ENCODE measurements around the gene B3GNT4.

- TF ChIP-seq CTCF (IDR thresholded peaks at IDR 0.05; ENCODE audit: control extremely low read depth in 1 of 3, insufficient read depth in 1 of 3, low read depth in 1 of 3, low read length in 3 of 3) (no peak), TAF1 (IDR thresholded peaks at IDR 0.05; ENCODE audit: low read depth, low read length) (no peak), EZH2 (IDR thresholded peaks at IDR 0.05; ENCODE audit: low read depth, low read length, severe bottlenecking) (no peak), RAD21 (IDR thresholded peaks at IDR 0.05 in 1 of 2, conservative IDR thresholded peaks at IDR 0.05 in 1 of 2; ENCODE audit: low read depth in 2 of 2, low read length in 2 of 2) (no peak), USF2 (IDR thresholded peaks at IDR 0.05; ENCODE audit: low read length) (no peak)
Observed at GRCh38 chr12:122160761-122161160, 42.7 kb upstream of the B3GNT4 start.

All from H1 (cell line).